Hypothalamus (tissue), 51 donors: Measurements from ENCODE around the gene UQCC5.
A peak's percentile ranks its signal among the peaks of the same experiment; 100 is the strongest.

Experiments
- DNase-seq, 51 donors: peaks; one replicate each; lab custom pipeline; 2025; lab: John Stamatoyannopoulos, UW

The UQCC5 gene

DNA sequence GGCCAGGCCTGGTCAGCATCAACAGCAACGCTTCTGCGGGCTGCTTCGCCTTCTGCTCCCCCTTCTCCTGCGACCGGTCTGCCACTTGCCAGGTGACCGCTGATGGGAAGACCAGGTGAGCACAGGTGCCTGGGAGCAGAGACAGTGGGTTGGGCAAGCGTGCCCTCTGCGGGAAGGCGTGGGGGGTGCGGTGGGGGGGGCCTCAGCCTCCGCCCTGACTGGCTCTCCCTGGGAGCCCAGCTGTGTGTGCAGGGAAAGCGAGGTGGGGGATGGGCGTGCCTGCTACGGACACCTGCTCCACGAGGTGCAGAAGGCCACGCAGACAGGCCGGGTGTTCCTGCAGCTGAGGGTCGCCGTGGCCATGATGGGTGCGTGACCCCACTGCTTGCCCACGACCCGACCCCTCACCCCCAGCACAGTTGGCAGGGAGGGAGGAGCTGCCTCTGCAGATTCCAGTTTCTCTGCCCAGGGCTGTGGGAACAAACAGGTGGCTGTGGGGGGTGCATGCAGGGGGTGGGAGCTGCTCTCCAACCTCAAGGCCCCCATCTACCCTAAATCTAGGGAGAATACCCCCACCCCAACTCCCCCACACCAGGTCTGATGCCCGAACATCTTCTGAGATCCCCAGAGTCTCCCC lies 32.5 kb upstream of the UQCC5 start:
- DNase-seq, result no peak

DNA sequence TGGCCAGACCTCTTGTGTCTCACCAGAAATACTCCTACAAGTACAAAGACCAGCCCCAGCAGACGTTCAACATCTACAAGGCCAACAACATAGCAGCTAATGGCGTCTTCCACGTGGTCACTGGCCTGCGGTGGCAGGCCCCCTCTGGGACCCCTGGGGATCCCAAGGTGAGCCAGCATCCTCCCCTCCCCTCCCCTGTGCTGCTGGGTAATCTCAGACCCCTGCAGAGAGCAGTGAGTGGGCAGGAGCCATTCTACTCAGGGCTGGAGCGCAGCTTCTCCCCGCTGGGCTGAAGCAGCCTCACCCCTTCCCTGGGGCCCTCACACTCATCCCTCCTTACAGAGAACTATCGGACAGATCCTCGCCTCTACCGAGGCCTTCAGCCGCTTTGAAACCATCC lies 31.4 kb upstream of the UQCC5 start:
- DNase-seq, result no peak

DNA sequence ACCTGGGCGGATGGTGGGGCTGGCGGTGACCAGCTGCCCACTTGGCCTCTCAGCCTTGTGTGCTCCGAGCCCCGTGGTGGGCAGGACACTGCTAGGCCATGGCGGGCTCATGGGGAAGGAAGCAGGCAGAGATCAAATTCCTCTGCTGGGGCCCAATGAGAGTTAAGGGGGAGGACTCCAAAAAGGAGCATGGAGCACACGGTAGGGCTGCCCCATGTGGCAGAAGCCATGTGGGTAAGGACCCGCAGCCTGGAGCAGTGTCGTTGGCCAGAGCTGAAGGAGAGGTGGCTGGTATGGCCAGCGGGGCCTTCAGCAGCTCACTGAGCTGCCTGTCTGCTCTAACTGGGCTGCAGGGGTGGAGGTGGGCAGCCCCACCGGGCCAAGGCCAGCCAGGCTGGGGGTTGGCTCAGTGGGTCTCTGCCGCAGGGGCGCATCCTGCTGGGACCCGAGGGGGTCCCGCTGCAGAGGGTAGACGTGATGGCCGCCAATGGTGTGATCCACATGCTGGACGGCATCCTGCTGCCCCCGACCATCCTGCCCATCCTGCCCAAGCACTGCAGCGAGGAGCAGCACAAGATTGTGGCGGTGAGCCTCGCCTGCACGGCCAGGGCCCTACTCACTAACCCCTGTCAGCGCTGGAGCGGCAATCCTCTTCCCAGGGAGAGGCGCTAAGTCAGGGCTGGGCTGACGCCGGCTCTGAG lies 30.0 kb upstream of the UQCC5 start:
- no peak for DNase-seq

DNA sequence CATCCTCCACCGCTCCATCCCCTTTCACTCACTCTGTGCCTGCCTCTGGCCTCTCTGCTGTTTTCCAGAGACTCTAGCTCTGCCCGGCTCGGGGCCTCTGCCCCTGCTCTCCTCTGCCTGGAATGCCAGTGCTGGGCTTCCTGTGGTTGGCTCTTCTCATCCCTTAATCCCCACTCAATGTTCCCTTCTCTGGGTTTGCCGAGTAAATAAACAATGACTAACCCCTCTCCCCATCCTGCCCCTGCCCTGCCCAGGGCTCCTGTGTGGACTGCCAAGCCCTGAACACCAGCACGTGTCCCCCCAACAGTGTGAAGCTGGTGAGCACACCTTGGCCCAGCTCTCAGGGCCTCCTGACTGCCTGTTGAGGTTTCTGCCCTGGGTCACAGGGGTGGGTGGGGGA lies 29.0 kb upstream of the UQCC5 start:
- DNase-seq, result no peak

DNA sequence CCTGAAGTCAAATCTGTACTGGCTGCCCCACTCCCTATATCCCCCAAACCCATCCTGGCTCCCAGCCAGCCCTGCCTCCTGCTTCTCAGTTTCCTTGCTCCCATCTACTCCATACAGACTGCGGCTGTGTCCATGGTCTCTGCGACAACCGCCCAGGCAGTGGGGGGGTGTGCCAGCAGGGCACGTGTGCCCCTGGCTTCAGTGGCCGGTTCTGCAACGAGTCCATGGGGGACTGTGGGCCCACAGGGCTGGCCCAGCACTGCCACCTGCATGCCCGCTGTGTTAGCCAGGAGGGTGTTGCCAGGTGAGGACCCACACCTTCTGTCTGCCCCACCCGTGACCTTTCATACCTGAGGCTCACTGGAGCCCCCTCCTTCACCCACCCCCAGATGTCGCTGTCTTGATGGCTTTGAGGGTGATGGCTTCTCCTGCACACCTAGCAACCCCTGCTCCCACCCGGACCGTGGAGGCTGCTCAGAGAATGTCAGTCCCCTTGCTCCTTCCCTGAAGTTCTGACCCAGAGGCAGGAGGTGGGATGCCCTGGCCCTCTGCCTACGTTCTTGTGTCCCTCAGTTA lies 26.6 kb upstream of the UQCC5 start:
- DNase-seq, result no peak

DNA sequence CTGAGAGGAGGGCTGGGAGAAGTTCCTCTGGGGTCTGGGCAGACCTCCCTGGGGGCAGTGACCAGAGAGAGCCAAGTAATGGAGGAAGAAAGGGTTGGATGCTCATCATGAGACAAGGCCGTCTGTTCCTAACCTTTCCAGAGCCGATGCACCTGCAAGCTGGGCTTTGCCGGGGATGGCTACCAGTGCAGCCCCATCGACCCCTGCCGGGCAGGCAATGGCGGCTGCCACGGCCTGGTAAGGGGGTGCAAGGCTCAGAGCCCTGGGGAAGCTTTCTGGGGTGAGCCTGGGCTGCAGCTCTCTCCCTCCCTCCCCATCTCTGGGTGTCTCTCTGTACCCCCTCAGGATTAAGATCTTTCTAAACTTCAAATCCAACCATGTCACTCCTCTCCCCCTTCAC lies 24.9 kb upstream of the UQCC5 start:
- no peak for DNase-seq

DNA sequence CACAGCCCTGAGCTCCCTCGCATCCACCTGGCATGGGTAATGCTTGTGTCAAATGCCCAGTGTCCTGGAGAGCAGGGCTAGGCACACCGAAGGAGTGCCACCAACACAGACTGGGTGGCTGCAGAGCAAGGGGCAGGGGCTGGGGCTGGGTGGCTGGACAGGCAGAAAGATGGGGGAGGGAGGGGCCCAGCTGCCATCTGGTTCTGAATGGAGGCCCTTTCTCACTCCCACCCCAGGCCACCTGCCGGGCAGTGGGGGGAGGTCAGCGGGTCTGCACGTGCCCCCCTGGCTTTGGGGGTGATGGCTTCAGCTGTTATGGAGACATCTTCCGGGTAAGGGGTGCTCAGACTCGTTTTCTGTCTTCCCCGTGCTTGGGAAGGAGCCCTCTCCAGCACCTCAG lies 24.3 kb upstream of the UQCC5 start:
- DNase-seq, result no peak

DNA sequence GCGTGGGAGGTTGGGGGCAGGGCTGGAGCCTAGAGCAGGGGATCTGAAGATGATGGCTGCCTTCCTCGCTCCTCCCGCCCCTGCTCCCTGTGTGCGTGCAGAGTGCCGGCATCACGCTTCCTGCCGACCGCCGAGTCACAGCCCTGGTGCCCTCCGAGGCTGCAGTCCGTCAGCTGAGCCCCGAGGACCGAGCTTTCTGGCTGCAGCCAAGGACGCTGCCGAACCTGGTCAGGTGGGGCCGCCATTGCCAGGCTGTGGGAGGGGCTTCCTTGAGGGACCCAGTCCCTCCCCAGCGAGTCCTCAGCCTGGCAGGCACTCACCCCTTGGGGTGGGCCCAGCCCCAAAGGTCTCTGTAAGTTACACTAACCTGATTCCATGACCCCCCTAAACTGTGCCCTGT lies 23.7 kb upstream of the UQCC5 start:
- no peak for DNase-seq

DNA sequence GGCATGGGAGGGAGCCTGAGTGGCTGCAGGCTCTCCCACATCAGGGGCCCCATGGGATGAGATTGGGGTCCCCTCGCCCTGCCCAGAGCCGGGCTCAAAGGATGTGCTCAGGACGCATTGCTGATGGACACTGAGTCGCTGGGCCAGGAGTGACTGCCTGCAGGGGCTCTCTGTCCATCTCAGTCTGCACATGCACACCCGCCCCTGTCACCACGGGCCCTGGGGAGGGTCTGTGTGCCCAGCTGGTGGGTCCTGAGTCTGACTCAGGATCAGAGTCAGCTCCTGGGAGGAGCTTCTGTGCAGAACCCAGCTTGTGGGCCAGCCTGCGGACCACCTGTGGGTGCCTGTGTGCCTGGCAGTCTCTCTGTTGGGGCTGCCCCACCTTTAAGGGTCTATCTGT lies 23.1 kb upstream of the UQCC5 start:
- DNase-seq, result no peak

DNA sequence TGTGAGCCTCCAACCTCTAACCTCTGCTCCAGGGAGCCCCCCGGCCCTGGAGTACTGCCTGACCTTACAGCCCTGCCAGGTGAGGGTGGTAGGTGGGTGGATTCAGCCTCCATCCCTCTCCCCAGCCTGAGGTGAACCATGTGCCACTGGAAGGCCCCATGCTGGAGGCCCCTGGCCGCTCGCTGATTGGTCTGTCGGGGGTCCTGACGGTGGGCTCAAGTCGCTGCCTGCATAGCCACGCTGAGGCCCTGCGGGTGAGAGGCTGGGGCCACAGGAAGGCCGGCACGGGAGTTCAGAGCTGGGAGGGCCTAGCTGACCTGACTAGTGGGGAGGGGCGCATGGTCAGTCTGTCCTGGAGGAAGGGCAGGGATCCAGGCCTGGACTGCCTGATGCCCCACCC lies 21.8 kb upstream of the UQCC5 start:
- no peak for DNase-seq

DNA sequence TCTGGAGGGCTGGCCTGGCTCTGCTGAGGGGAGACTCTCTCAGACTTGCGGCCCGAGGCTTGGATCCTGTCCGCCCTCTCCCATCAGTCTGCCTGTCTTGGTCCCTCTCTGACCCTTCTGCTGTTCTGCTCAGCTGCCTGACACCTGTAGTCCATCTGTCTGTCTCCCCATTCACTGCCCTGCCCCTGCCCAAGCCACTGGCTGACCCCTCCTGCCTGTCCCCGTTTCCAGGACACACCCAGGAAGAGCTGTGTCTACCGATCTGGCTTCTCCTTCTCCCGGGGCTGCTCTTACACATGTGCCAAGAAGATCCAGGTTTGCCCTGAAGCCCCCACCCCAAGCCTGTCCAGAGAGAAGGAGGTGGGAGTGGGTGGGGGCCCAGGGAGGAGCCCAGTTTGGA lies 21.2 kb upstream of the UQCC5 start:
- DNase-seq, result no peak

DNA sequence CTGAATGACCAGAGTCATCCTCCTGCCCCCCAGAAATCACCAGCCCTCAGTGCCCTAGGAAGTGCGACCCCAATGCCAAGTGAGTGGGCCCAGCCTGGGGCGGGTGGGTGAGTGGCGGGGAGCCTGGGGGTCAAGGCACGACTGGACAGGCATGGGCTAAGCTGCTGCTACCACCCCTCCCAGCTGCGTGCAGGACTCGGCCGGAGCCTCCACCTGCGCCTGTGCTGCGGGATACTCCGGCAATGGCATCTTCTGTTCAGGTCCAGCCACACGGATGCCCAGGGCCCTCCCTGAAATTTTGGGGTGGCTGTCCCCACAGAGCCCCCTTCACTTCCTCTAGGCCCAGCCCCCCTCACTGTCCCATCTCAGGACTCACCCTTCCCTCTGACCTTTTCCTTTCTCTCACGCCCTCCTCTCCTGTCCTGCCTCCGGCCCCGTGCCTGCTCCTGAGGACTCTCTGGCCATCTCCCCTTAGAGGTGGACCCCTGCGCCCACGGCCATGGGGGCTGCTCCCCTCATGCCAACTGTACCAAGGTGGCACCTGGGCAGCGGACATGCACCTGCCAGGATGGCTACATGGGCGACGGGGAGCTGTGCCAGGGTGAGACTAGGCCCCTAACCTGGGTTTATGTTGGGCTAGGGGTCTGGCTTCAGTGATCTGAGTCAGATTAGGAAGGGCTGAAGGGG lies 19.8 kb upstream of the UQCC5 start:
- no peak for DNase-seq

DNA sequence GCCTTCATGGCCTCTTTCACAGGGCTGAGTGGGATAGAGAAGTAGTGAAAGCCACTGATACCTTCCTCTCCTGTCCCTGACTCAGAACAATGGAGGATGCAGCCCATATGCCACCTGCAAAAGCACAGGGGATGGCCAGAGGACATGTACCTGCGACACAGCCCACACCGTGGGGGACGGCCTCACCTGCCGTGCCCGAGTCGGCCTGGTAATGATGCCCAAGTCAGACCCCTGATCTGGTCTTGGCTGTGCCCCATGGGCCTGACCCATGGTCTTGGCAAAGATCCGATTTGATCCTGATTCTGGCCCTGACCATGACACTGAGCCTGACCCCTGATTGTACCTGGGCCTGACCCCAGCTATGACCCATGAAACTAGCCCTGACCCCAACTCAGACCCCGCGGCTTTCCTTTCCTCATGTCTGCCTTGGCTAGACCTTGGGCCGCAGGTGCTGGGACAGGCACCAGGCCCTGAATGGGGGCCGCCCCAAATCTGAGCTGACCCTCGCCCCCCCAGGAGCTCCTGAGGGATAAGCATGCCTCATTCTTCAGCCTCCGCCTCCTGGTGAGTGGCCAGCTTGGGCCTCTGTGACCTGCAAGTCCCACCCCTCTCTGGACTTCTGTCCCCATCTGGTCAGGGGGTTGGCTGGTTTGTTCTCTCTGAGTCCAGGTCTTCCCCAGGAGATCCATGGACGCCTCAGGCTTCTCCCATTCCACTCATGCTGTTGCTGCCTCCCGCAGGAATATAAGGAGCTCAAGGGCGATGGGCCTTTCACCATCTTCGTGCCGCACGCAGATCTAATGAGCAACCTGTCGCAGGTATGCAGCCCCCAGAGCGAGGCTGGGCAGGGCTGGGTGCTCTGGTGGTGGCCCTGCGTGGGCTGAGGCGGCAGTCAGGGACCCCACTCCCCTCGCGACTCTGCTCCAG lies 18.3 kb upstream of the UQCC5 start:
- no peak for DNase-seq

DNA sequence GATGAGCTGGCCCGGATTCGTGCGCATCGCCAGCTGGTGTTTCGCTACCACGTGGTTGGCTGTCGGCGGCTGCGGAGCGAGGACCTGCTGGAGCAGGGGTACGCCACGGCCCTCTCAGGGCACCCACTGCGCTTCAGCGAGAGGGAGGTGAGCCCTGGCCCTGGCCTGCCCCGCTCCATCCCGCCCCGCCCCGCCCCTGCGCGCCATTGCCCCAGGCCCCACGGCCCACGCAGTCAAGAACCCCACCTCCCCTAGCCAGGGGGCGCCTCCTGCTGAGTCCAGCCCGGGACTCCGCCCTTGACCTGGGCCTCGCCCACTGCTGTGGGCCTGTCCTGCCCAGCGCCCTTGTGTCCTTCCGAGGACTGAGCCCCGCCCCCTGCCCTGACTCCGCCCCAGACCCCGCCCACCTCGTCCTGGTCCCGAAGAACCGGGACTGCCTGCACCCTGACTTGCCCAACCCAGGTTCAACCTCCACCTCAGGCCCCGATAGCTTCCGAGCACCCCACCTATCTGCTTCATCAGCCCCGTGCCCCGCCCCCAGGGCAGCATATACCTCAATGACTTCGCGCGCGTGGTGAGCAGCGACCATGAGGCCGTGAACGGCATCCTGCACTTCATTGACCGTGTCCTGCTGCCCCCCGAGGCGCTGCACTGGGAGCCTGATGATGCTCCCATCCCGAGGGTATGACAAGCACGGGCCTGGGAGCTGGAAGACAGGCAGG lies 17.5 kb upstream of the UQCC5 start:
- DNase-seq, result peak in 1 of 51 donors; percentile 16

DNA sequence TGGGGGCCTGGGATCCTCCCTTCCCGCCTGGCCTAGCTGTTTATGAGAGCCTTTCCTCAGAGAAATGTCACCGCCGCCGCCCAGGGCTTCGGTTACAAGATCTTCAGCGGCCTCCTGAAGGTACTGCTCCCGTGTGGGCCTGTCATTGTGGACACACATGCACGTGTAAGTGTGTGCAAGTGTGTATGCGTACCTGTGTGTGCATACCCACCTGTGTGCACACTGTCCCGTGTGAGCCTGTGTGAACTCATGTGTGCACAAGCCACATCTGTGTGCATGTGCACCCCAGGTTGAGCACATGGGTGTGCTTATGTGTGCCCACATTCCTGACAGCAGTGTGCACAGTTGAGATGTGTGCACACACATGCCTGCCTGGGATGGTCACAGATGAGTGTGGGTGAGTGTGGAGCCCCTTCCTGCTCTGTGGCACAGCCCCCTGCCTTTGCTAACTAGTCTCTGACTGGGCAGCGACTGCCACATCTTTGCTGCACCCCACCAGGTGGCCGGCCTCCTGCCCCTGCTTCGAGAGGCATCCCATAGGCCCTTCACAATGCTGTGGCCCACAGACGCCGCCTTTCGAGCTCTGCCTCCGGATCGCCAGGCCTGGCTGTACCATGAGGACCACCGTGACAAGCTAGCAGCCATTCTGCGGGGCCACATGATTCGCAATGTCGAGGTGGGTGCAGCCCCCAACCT lies 16.8 kb upstream of the UQCC5 start:
- DNase-seq, result no peak

DNA sequence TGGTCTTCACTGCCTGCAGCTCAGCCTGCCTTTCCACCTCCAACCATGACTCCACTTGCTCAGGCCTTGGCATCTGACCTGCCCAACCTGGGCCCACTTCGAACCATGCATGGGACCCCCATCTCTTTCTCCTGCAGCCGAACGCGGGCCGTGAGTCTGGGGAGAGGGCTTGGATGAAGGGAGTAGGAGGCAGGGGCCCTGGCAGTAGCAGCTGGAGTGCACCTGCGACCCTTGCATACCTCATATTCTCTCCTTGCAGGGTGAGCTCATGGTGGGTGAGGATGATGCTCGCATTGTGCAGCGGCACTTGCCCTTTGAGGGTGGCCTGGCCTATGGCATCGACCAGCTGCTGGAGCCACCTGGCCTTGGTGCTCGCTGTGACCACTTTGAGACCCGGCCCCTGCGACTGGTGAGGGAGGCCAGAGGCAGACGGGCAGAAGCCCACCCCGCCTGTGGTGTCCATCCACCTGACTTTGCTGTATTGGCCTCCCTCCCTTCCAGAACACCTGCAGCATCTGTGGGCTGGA lies 16.2 kb upstream of the UQCC5 start:
- DNase-seq, result no peak

DNA sequence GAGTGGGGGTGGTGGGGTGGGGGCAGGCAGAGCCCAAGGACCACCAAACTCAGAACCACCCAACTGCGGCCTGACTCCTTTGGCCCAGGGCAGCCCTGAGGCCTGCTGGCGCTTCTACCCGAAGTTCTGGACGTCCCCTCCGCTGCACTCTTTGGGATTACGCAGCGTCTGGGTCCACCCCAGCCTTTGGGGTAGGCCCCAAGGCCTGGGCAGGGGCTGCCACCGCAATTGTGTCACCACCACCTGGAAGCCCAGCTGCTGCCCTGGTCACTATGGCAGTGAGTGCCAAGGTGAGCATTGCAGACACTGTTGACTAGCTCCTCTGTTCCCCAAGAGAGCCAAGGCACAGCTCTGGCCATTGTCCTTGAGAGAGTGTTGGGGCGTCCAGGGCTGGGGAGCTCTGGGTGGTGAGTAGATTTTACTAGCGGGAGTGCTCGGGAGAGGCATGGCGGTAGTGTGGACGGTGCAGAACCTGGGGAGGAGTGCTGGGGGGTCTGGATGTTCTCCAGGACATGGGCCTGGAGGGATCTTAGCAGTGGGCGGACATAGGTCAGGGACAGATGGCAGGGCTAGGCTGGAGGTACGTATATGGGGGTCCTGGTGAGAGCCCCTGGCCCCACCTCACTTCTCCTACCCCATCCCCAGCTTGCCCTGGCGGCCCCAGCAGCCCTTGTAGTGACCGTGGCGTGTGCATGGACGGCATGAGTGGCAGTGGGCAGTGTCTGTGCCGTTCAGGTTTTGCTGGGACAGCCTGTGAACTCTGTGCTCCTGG lies 15.5 kb upstream of the UQCC5 start:
- DNase-seq, result no peak

DNA sequence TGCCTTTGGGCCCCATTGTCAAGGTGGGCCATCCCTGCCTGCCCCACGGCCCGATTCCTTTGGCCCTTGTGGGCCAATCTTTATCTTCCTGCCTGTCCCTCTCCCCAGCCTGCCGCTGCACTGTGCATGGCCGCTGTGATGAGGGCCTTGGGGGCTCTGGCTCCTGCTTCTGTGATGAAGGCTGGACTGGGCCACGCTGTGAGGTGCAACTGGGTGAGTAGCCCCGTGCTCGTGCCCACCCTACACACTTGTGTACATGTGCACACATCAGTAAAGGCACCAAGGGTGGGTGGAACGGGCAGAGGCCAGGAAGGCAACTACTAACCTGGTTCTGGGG lies 14.9 kb upstream of the UQCC5 start:
- DNase-seq, result no peak
